ENCODE results near the gene USP31.

DNA sequence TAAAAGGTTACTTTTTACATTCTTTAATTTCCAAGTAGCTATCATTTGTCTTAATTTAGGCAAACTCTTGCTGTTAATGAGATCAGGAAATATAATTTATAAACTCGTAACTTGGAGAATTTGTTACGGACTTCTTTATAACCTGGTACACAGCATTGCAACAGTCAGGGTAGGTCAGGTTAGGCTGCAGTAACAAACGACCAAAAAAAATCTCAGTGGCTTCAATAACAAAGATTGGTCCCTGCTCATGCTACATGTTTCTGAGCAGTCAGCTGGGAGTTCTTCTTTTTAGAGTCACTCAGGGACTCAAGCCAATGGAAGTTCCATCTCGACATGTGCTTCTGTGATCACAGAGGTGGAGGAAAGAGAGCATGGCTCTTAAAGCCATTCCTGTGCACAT is 110.1 kb downstream of the USP31 start:
- TF ChIP-seq, protein P1, sequence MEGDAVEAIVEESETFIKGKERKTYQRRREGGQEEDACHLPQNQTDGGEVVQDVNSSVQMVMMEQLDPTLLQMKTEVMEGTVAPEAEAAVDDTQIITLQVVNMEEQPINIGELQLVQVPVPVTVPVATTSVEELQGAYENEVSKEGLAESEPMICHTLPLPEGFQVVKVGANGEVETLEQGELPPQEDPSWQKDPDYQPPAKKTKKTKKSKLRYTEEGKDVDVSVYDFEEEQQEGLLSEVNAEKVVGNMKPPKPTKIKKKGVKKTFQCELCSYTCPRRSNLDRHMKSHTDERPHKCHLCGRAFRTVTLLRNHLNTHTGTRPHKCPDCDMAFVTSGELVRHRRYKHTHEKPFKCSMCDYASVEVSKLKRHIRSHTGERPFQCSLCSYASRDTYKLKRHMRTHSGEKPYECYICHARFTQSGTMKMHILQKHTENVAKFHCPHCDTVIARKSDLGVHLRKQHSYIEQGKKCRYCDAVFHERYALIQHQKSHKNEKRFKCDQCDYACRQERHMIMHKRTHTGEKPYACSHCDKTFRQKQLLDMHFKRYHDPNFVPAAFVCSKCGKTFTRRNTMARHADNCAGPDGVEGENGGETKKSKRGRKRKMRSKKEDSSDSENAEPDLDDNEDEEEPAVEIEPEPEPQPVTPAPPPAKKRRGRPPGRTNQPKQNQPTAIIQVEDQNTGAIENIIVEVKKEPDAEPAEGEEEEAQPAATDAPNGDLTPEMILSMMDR (IDR thresholded peaks at IDR 0.05): no peak
- no peak for TF ChIP-seq POLR2AphosphoS5 (IDR thresholded peaks at IDR 0.05)

Measured in prostate gland (tissue), 2 donors.